ENCODE data around the gene ABCB10.
"Not testable (repeated sequence)": the region's sequence is repeated elsewhere in the genome, so short reads cannot be mapped to it uniquely, and the experiment has no call there.

ABCB10 gene

GRCh38 chr1:229570891-229571516, 12.5 kb upstream of the ABCB10 start:
- no peak for DNase-seq

DNA sequence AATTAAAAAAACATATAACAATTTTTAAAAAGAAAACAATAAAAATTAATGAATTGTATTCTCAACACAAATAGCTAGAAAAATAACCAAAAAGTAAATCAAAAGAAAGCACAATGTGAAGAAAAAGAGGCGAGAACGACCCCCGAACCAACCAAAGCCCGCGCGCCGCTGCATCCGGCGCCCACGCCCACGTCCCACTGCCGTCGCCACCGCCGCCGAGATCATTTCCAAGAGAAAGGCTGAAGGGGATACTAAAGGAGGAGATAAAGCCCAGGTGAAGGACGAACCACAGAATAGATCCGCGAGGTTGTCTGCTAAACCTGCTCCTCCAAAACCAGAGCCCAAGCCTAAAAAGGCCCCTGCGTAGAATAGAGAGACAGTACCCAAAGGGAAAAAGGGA, 11.8 kb upstream of the ABCB10 start:
- no peak for DNase-seq

DNA sequence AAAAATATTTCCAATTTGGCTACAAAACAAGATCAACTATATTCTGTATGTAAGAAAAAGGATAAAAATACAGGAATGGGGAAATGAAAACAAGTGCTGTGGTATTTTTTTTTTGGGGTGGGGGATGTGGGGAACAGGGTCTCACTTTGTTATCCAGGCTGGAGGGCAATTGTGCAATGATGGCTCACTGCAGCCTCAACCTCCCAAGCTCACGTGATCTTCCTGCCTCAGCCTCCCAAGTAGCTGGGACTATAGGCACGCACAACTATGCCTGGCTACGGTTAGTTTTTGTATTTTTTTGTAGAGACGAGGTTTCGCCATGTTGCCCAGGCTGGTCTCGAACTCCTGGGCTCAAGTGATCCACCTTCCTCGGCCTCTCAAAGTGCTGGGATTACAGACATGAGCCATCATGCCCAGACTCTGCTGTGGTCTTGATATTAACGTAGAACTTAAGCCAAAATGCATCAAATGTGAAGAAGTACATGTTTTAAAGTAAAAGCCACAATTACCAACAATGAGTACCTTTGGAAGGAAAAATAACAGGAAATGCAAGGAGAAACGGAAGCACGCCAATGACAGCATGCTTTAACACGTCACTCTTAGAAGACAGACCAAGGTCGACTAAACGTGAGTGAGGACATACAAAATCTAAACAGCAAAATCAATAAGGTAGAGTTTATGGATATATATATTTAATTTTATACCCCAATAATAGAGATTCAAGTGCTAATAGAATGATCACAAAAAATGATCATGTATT, 8.8 kb upstream of the ABCB10 start:
- no peak for DNase-seq

DNA sequence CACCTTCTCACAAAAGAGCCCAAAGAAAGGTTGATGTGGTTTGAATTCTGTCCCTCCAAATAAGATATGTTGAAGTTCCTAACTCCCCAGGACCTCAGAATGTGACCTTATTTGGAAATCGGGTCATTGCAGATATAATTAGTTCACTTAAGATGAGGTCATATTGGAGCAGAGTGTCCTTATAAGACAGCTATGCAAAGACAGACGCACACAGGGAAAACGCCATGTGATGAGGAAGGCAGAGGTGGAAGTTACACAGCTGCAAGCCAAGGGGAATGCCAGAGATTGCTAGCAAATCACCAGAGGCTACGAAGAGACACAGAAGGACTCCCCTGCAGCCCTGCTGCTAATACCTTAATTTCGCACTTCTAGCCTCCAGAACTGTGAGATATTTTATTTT, 5.2 kb upstream of the ABCB10 start:
- DNase-seq, result no peak

DNA sequence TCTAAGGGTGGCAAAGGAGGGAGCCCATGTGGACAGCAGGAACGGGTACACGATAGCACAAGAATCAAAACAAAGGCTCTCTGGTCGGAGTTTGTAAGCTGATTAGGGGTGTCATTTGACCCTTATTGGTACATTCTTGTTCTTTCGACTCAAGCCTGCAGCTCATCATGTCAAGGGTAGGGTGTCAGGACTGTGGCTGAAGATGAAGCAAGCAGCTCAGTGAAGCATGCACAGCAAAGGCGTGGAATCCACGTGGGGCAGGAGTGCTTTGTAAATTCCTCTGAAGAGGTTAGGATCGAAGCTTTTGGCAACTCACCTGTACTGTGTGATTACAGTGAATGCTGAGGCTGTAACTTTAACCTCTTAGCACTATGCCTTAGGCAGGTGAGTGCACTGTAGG, 4.7 kb upstream of the ABCB10 start:
- no peak for DNase-seq

DNA sequence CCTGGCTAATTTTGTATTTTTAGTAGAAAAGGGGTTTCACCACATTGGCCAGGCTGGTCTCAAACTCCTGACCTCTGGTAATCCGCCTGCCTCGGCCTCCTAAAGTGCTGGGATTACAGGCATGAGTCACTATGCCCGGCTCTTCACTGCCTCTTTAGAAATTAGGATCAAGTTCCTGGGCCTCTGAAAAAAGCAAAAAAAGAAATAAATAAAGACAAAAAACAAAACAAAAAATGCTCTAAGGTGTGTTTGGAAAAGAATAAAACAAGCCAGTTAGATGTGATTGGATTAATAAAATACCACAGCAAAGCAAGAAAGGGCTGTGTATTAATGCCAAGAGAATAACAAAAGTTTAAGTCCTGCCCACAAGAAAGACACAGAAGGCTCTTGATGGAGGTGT, 4.2 kb upstream of the ABCB10 start:
- DNase-seq, result no peak

GRCh38 chr1:229561141-229561540, 2.6 kb upstream of the ABCB10 start:
- DNase-seq, result no peak

- DNase-seq, result not testable (repeated sequence)
Measured at GRCh38 chr1:229560124-229560523, 1.6 kb upstream of the ABCB10 start.

- DNase-seq, result not testable (repeated sequence)
Measured at GRCh38 chr1:229559336-229559801, 862 bp upstream of the ABCB10 start.

GRCh38 chr1:229557913-229558414, 543 bp downstream of the ABCB10 start:
- peak; percentile 61 for DNase-seq

- peak; percentile 56 for DNase-seq
Measured at GRCh38 chr1:229557200-229557850, 1.2 kb downstream of the ABCB10 start.

DNA sequence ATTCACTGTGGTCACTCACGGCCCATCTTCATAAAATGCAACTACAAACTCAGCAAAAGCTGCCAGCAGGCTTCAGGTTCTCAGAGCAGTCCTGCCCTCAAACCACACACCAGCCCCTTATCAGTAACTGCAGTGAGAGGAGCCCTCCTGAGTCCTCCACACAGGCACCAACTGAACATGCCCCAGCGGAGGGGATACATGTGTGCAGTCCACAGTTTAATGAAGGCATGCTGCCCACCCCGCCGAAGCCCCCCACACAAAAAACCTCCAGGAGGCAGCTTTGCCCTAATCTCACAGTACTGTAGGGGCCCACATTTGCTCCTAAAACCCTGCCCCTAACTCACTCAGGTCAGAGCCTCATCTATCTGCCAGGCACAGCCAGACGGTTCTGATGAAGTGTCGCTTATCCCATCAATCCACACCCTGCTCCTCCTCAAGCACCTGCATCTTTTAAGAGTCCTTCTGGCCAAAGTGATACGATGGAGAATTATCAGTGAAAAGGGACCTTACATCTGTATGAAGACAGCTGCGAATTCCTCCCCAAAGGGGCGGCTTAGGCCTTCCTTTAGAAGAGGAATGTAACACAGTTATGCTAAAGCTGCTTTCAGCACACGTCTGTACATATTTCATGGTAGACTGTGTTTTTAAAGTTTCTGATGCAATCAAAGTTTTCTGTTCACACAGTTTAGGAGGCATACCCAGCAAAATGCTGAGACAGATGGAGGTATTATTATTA, 3.5 kb downstream of the ABCB10 start:
- DNase-seq, result no peak

GRCh38 chr1:229553621-229554130, 4.8 kb downstream of the ABCB10 start:
- no peak for DNase-seq

- no peak for DNase-seq
Measured at GRCh38 chr1:229552732-229553131, 5.8 kb downstream of the ABCB10 start.

DNA sequence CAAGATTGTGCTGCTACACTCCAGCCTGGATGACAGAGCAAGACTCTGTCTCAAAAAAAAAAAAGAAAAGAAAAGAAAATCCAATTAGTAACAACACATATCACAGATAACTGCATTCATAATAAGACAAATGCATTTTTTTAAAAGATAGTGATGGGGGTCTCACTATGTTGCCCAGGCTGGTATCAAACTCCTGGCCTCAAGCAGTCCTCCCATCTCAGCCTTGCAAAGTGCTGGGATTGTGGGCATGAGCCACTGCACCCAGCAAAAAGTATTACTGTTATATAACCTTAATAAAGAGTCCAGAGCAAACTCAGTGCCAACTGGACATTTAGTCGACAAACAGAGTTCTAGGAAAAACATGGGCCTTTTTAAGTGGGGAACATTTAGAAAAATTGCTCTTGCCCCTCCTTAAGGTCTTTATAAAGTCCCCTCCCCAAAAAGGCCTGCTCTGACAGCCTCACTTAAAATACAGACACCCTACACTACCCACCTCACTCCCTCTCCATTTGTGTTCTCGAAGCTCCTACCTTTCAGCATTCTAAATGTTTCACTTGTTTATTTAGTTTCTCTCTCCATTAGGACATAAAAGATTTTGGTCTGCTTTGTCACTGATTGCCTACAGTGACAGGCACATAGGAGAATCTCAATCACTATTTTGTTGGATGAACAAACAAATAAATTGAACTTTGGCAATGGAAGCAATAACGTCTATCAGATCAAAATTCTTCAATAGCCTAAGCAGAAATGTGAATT, 7.5 kb downstream of the ABCB10 start:
- no peak for DNase-seq

DNA sequence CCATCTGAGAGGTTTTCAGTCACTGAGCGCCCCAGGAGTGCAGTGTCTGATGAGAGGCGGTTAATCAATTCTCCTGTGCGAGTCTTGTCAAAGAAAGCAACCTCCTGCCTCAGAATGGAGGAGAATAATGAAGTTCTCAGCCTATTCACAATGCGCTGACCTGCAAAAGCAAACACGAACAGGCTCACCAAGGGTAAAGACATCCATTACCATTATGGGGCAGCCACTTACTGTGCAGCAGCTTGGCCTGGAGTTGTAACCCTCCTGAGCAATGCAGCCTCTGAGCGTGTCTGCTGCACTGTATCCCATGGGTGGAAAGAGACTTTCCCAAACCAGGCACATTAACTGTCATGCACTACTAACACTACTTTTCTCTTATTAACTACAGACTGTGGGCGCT, 11.0 kb downstream of the ABCB10 start:
- DNase-seq, result no peak

GRCh38 chr1:229544587-229544986, 13.9 kb downstream of the ABCB10 start:
- DNase-seq, result no peak

GRCh38 chr1:229539863-229540506, 18.5 kb downstream of the ABCB10 start:
- no peak for DNase-seq

- no peak for DNase-seq
Measured at GRCh38 chr1:229538945-229539344, 19.6 kb downstream of the ABCB10 start.

GRCh38 chr1:229537894-229538293, 20.6 kb downstream of the ABCB10 start:
- DNase-seq, result no peak

- no peak for DNase-seq
Measured at GRCh38 chr1:229536982-229537381, 21.5 kb downstream of the ABCB10 start.

GRCh38 chr1:229535230-229535629, 23.3 kb downstream of the ABCB10 start:
- no peak for DNase-seq
